GM12878 (cell line): ENCODE data around the gene SLC38A3. TPM values are rescaled to one million over a fixed set of nuclear protein-coding genes. Genes with fewer than 3 reads are reported as not detected.

Experiments
- BHLHE40 ChIP-seq, 2 experiments: fragments of 450-650 bp in 1 of 2; IDR thresholded peaks; 2 replicates each; pipeline ENCODE4 v1.6.1; 2011 to 2017; ENCODE audit warnings: low read depth in 2 of 2, borderline replicate concordance in 1 of 2, improper control_type of control experiment in 1 of 2, low read length in 1 of 2, mild to moderate bottlenecking in 1 of 2
- EED ChIP-seq: sonication (generic); IDR thresholded peaks from 2 replicates; pipeline ENCODE4 v1.6.1; 2016; ENCODE audit warnings: antibody characterized with exemption, low read depth
- HDAC6 ChIP-seq: fragments of 200-600 bp; sonication (generic); IDR thresholded peaks from one replicate; pipeline ENCODE4 v1.8.0; 2017; ENCODE audit warnings: antibody characterized with exemption; ENCODE audit not compliant: unreplicated experiment
- KDM1A ChIP-seq: fragments of 200-600 bp; sonication (generic); IDR thresholded peaks from 2 replicates; pipeline ENCODE4 v1.6.1; 2016; ENCODE audit warnings: borderline replicate concordance
- NFIC ChIP-seq: IDR thresholded peaks from 2 replicates; pipeline ENCODE4 v1.6.1; 2012; ENCODE audit warnings: low read depth, mild to moderate bottlenecking, inconsistent platforms, low read length, moderate library complexity
- NR2C2 ChIP-seq: IDR thresholded peaks from 2 replicates; pipeline ENCODE4 v1.6.1; 2011; ENCODE audit warnings: borderline replicate concordance, low read depth; ENCODE audit not compliant: control insufficient read depth, insufficient read length
- POLR2AphosphoS2 ChIP-seq: IDR thresholded peaks from 2 replicates; pipeline ENCODE4 v1.6.1; 2011; ENCODE audit warnings: low read depth, mild to moderate bottlenecking, low read length, improper control_type of control experiment, moderate library complexity
- RAD51 ChIP-seq: fragments of 450-650 bp; IDR thresholded peaks from 2 replicates; pipeline ENCODE4 v1.6.1; 2016; ENCODE audit warnings: moderate library complexity, mild to moderate bottlenecking, inconsistent platforms
- RCOR1 ChIP-seq: conservative IDR thresholded peaks from 2 replicates; pipeline ENCODE4 v1.6.1; 2012; ENCODE audit warnings: low read depth, low read length, improper control_type of control experiment
- SMAD1 ChIP-seq: fragments of 450-650 bp; IDR thresholded peaks from 2 replicates; pipeline ENCODE4 v1.6.1; 2018; ENCODE audit warnings: mild to moderate bottlenecking, low read depth; ENCODE audit not compliant: partially characterized antibody
- SMARCA5 ChIP-seq: fragments of 450-650 bp; IDR thresholded peaks from 2 replicates; pipeline ENCODE4 v1.6.1; 2017; ENCODE audit warnings: mild to moderate bottlenecking
- SUPT20H ChIP-seq: IDR thresholded peaks from 2 replicates; pipeline ENCODE4 v1.6.1; 2011; ENCODE audit warnings: low read depth, mild to moderate bottlenecking, low read length, moderate library complexity, borderline replicate concordance; ENCODE audit not compliant: control insufficient read depth
- SUZ12 ChIP-seq: fragments of 200-600 bp; sonication (generic); IDR thresholded peaks from one replicate; pipeline ENCODE4 v1.6.1; 2018; ENCODE audit warnings: antibody characterized with exemption, mild to moderate bottlenecking; ENCODE audit not compliant: unreplicated experiment
- TCF12 ChIP-seq: IDR thresholded peaks from 2 replicates; pipeline ENCODE4 v1.6.1; 2011; ENCODE audit warnings: low read depth, mild to moderate bottlenecking, low read length
- ZNF207 ChIP-seq: fragments of 450-650 bp; IDR thresholded peaks from 2 replicates; pipeline ENCODE4 v1.6.1; 2014; ENCODE audit warnings: antibody characterized with exemption, mild to moderate bottlenecking, borderline replicate concordance
- ZNF384 ChIP-seq: IDR thresholded peaks from 2 replicates; pipeline ENCODE4 v1.6.1; 2012; ENCODE audit warnings: low read depth, mild to moderate bottlenecking, low read length, improper control_type of control experiment, borderline replicate concordance
- polyA plus RNA-seq, 11 experiments: library from polyadenylated mRNA; depleted of rRNA in 4 of 11; unstranded in 6 of 11; stranded (reverse) in 5 of 11; fragments of >200 nt; fragmentation: Nextera tagmentation in 4 of 11; fragmentation: Illumina TruSeq in 1 of 11; extraction: Ambion mirVana in 4 of 11; extraction: Trizol in 1 of 11; gene quantifications; 1 replicate in 1 of 11; 2 replicates in 10 of 11; pipeline versions ENCODE4 v1.2.1 to v1.2.3, GENCODE V29; 2011 to 2016; ENCODE audit warnings: inconsistent platforms in 2 of 11, missing spikeins in 2 of 11, low read depth in 1 of 11
- total RNA-seq, 4 experiments: library from RNA; depleted of rRNA in 3 of 4; stranded (reverse); fragments of >200 nt in 3 of 4; fragmentation: Illumina TruSeq in 1 of 4; extraction: Trizol in 1 of 4; gene quantifications; 2 replicates each; pipeline versions ENCODE4 v1.2.1 to v1.2.3, GENCODE V29; 2013 to 2021
- TF ChIP-seq, protein P1 (sequence below): fragments of 450-650 bp; IDR thresholded peaks from 2 replicates; pipeline ENCODE4 v1.6.1; 2017; ENCODE audit warnings: low read depth, mild to moderate bottlenecking, moderate library complexity
- TF ChIP-seq, protein P2 (sequence below): fragments of 450-650 bp; IDR thresholded peaks from 2 replicates; pipeline ENCODE4 v1.6.1; 2017; ENCODE audit warnings: antibody characterized with exemption, mild to moderate bottlenecking, moderate library complexity
- TF ChIP-seq, protein P3 (sequence below): IDR thresholded peaks from 2 replicates; pipeline ENCODE4 v1.6.1; 2011; ENCODE audit warnings: low read depth, low read length, improper control_type of control experiment, borderline replicate concordance
- TF ChIP-seq, protein P4 (sequence below), 3 experiments: IDR thresholded peaks in 2 of 3; conservative IDR thresholded peaks in 1 of 3; 2 replicates each; pipeline ENCODE4 v1.5.1; 2011; ENCODE audit warnings: low read depth in 3 of 3, low read length in 3 of 3, mild to moderate bottlenecking in 3 of 3, control low read depth in 2 of 3, moderate library complexity in 2 of 3, inconsistent platforms in 1 of 3, mixed read lengths in 1 of 3; ENCODE audit not compliant: control insufficient read depth in 2 of 3, insufficient read depth in 1 of 3; ENCODE audit errors: extremely low read depth in 1 of 3
- TF ChIP-seq, protein P5 (sequence below): IDR thresholded peaks from 2 replicates; pipeline ENCODE4 v1.6.1; 2012; ENCODE audit warnings: low read length, inconsistent platforms

Gene SLC38A3
- total and polyA plus RNA-seq, 10 of the 15 experiments (the other 5 are each of a cell fraction or from before 2014, with no cell fraction given), result 0.14 TPM; not detected in 9

DNA sequence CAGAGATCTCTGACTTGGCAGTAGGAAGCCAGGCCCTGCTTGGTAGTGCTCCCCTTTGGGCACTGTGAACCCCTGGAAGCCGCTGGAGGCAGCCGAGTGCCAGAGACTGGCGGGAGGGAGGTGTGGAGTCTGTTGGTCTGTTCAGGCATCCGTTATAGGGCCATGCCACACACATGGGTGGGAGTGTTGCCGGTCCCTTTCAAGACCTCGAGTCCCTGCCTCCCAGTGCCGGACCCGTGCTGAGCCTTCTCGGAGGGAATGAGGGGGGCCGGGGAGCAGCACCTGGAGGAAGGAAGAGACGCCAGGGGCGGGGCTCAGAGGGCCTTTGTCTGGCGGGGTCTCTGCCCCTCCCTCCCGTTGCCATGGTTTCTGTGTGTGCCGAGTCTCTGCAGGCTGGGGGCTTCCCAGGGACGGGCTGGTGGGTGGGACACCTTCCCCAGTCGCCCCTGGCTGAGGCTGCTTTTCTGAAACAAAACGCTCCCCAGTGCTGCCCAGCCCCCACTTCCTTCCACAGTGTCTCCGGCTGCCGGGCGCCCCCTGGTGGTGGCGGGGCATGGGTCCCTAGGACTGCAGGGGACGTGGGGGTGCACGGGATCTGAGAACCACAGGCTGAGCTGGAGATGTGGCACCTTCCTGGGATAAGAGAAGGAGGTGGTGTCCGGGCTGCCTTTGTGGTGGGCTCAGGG, 40.9 kb downstream of the SLC38A3 start (continued):
- TF ChIP-seq, protein P1, sequence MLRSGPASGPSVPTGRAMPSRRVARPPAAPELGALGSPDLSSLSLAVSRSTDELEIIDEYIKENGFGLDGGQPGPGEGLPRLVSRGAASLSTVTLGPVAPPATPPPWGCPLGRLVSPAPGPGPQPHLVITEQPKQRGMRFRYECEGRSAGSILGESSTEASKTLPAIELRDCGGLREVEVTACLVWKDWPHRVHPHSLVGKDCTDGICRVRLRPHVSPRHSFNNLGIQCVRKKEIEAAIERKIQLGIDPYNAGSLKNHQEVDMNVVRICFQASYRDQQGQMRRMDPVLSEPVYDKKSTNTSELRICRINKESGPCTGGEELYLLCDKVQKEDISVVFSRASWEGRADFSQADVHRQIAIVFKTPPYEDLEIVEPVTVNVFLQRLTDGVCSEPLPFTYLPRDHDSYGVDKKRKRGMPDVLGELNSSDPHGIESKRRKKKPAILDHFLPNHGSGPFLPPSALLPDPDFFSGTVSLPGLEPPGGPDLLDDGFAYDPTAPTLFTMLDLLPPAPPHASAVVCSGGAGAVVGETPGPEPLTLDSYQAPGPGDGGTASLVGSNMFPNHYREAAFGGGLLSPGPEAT, result peak; percentile 70; the same call in 1 of the 2 replicates
- TF ChIP-seq NR2C2, result no peak
- TF ChIP-seq SMAD1, result no peak
- TF ChIP-seq, protein P2, sequence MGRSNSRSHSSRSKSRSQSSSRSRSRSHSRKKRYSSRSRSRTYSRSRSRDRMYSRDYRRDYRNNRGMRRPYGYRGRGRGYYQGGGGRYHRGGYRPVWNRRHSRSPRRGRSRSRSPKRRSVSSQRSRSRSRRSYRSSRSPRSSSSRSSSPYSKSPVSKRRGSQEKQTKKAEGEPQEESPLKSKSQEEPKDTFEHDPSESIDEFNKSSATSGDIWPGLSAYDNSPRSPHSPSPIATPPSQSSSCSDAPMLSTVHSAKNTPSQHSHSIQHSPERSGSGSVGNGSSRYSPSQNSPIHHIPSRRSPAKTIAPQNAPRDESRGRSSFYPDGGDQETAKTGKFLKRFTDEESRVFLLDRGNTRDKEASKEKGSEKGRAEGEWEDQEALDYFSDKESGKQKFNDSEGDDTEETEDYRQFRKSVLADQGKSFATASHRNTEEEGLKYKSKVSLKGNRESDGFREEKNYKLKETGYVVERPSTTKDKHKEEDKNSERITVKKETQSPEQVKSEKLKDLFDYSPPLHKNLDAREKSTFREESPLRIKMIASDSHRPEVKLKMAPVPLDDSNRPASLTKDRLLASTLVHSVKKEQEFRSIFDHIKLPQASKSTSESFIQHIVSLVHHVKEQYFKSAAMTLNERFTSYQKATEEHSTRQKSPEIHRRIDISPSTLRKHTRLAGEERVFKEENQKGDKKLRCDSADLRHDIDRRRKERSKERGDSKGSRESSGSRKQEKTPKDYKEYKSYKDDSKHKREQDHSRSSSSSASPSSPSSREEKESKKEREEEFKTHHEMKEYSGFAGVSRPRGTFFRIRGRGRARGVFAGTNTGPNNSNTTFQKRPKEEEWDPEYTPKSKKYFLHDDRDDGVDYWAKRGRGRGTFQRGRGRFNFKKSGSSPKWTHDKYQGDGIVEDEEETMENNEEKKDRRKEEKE, result no peak
- no peak for TF ChIP-seq POLR2AphosphoS2
- TF ChIP-seq, protein P3, sequence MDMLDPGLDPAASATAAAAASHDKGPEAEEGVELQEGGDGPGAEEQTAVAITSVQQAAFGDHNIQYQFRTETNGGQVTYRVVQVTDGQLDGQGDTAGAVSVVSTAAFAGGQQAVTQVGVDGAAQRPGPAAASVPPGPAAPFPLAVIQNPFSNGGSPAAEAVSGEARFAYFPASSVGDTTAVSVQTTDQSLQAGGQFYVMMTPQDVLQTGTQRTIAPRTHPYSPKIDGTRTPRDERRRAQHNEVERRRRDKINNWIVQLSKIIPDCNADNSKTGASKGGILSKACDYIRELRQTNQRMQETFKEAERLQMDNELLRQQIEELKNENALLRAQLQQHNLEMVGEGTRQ, result no peak
- TF ChIP-seq, protein P4, sequence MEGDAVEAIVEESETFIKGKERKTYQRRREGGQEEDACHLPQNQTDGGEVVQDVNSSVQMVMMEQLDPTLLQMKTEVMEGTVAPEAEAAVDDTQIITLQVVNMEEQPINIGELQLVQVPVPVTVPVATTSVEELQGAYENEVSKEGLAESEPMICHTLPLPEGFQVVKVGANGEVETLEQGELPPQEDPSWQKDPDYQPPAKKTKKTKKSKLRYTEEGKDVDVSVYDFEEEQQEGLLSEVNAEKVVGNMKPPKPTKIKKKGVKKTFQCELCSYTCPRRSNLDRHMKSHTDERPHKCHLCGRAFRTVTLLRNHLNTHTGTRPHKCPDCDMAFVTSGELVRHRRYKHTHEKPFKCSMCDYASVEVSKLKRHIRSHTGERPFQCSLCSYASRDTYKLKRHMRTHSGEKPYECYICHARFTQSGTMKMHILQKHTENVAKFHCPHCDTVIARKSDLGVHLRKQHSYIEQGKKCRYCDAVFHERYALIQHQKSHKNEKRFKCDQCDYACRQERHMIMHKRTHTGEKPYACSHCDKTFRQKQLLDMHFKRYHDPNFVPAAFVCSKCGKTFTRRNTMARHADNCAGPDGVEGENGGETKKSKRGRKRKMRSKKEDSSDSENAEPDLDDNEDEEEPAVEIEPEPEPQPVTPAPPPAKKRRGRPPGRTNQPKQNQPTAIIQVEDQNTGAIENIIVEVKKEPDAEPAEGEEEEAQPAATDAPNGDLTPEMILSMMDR (IDR thresholded peaks at IDR 0.05 in 2 of 3, conservative IDR thresholded peaks at IDR 0.05 in 1 of 3; ENCODE audit: control insufficient read depth in 2 of 3, extremely low read depth in 1 of 3, insufficient read depth in 1 of 3, low read depth in 3 of 3, low read length in 3 of 3), result peak; percentile 96 to 99 (median 98)
- TF ChIP-seq ZNF384, result no peak
- no peak for TF ChIP-seq RAD51
- no peak for TF ChIP-seq HDAC6
- peak; percentile 69; the same call in 1 of the 2 replicates for TF ChIP-seq ZNF207
- TF ChIP-seq SUZ12, result no peak
- TF ChIP-seq SUPT20H, result no peak
- TF ChIP-seq TCF12, result peak; percentile 67; the same call in 1 of the 2 replicates
- TF ChIP-seq BHLHE40 (IDR thresholded peaks at IDR 0.05; ENCODE audit: borderline replicate concordance in 1 of 2, low read depth in 2 of 2, low read length in 1 of 2), result peak; percentile 90 to 95
- TF ChIP-seq SMARCA5, result peak; percentile 75
- TF ChIP-seq, protein P5, sequence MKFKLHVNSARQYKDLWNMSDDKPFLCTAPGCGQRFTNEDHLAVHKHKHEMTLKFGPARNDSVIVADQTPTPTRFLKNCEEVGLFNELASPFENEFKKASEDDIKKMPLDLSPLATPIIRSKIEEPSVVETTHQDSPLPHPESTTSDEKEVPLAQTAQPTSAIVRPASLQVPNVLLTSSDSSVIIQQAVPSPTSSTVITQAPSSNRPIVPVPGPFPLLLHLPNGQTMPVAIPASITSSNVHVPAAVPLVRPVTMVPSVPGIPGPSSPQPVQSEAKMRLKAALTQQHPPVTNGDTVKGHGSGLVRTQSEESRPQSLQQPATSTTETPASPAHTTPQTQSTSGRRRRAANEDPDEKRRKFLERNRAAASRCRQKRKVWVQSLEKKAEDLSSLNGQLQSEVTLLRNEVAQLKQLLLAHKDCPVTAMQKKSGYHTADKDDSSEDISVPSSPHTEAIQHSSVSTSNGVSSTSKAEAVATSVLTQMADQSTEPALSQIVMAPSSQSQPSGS, result no peak
- no peak for TF ChIP-seq NFIC
- TF ChIP-seq KDM1A, result no peak
- no peak; the same call in 1 of the 2 replicates for TF ChIP-seq EED
- no peak for TF ChIP-seq RCOR1
